Choroid plexus epithelial cell (primary cell): ENCODE results near the gene ARMC9.
A peak's percentile ranks its signal among the peaks of the same experiment; 100 is the strongest.
"Not testable (repeated sequence)": the region's sequence is repeated elsewhere in the genome, so short reads cannot be mapped to it uniquely, and the experiment has no call there.

Source experiments
- DNase-seq: peaks from one replicate; pipeline ENCODE4 v3.0.0-alpha.2; 2010; ENCODE audit warnings: low read depth
- H3K4me3 ChIP-seq: 2 replicates; pipeline ENCODE4 v1.5.1; 2011; ENCODE audit warnings: low read depth, mild to moderate bottlenecking, control low read depth, low read length, moderate library complexity
- CTCF ChIP-seq: conservative IDR thresholded peaks from 2 replicates; pipeline ENCODE4 v1.5.1; 2011; ENCODE audit warnings: low read depth, mild to moderate bottlenecking, control low read depth, inconsistent platforms, low read length, moderate library complexity

ARMC9 gene

GRCh38 chr2:231397011-231397927 lies 198.8 kb downstream of the ARMC9 start:
- H3K4me3 ChIP-seq, result no peak overlapping the region
- no peak for DNase-seq
- no peak for TF ChIP-seq CTCF

GRCh38 chr2:231397928-231398294 lies 199.5 kb downstream of the ARMC9 start:
- no peak for DNase-seq
- TF ChIP-seq CTCF, result no peak
- H3K4me3 ChIP-seq, result no peak overlapping the region

GRCh38 chr2:231398585-231398984 lies 200.2 kb downstream of the ARMC9 start:
- no peak for DNase-seq
- no peak overlapping the region for H3K4me3 ChIP-seq
- TF ChIP-seq CTCF, result no peak

- DNase-seq, result no peak
- no peak for TF ChIP-seq CTCF
- H3K4me3 ChIP-seq, result no peak overlapping the region
Observed at GRCh38 chr2:231399046-231399852, 200.8 kb downstream of the ARMC9 start.

GRCh38 chr2:231399853-231400680 lies 201.6 kb downstream of the ARMC9 start:
- H3K4me3 ChIP-seq, result no peak overlapping the region
- peak; percentile 19 for TF ChIP-seq CTCF
- DNase-seq, result peak; percentile 23

GRCh38 chr2:231400681-231401080 lies 202.2 kb downstream of the ARMC9 start:
- DNase-seq, H3K4me3 ChIP-seq: not testable (repeated sequence)

GRCh38 chr2:231401101-231401500 lies 202.7 kb downstream of the ARMC9 start:
- not testable (repeated sequence) for H3K4me3 ChIP-seq, DNase-seq

- not testable (repeated sequence) for H3K4me3 ChIP-seq
- DNase-seq, result peak; percentile 46
Observed at GRCh38 chr2:231403421-231404182, 205.2 kb downstream of the ARMC9 start.

- not testable (repeated sequence) for H3K4me3 ChIP-seq, DNase-seq
Observed at GRCh38 chr2:231404183-231404578, 205.8 kb downstream of the ARMC9 start.
